Breast epithelium (tissue), 4 donors: ENCODE measurements around the gene PRAC2. TPM values are rescaled to one million over a fixed set of nuclear protein-coding genes. Genes with fewer than 3 reads are reported as not detected.

Source experiments
- DNase-seq, 2 donors: peaks; one replicate each; pipeline ENCODE4 v3.0.0-alpha.2; 2019; ENCODE audit warnings: low spot score in 2 of 2
- H3K27ac ChIP-seq, 2 donors: fragments of 200-600 bp; sonication (generic) in 1 of 2; one replicate each; pipeline ENCODE4 v1.5.1; 2016 to 2019; ENCODE audit warnings: mild to moderate bottlenecking in 1 of 2
- H3K27me3 ChIP-seq, 2 donors: fragments of 200-600 bp; sonication (generic) in 1 of 2; one replicate each; pipeline versions ENCODE4 v1.5.1 to v1.6.0; 2017 to 2019; ENCODE audit warnings: control low read depth in 1 of 2, mild to moderate bottlenecking in 1 of 2
- H3K36me3 ChIP-seq: fragments of 200-600 bp; one replicate; pipeline ENCODE4 v1.5.1; 2019
- H3K4me1 ChIP-seq, 2 donors: fragments of 200-600 bp; sonication (generic); one replicate each; pipeline ENCODE4 v1.5.1; 2016 to 2019; ENCODE audit warnings: control low read depth in 1 of 2
- H3K4me3 ChIP-seq, 3 donors: fragments of 200-600 bp; sonication (generic); 1 replicate in 2 of 3; 2 replicates in 1 of 3; pipeline ENCODE4 v1.5.1; 2016 to 2019; ENCODE audit warnings: mild to moderate bottlenecking in 3 of 3, moderate library complexity in 2 of 3
- H3K9me3 ChIP-seq, 2 donors: fragments of 200-600 bp; sonication (generic) in 1 of 2; one replicate each; pipeline ENCODE4 v1.5.1; 2016 to 2019; ENCODE audit warnings: control low read depth in 1 of 2
- POLR2A ChIP-seq: fragments of 450-650 bp; IDR thresholded peaks from one replicate; pipeline ENCODE4 v1.6.1; 2016; ENCODE audit warnings: antibody characterized with exemption, mild to moderate bottlenecking, moderate library complexity
- POLR2AphosphoS5 ChIP-seq, 3 donors: sonication (generic); formaldehyde crosslinking; IDR thresholded peaks; one replicate each; pipeline ENCODE4 v1.6.1; 2017; ENCODE audit warnings: antibody characterized with exemption in 3 of 3
- intact Hi-C: fragments of 100-400 bp; cut with DNase I; formaldehyde crosslinking; loops from one replicate; pipeline ENCODE4 v1.15.1; 2023; ENCODE audit warnings: low total_unique reads
- total RNA-seq, 3 donors: library from RNA; depleted of rRNA; stranded (reverse); fragments of >200 nt; gene quantifications; one replicate each; pipeline ENCODE4 v1.1.0, GENCODE V29; 2016
- TF ChIP-seq, protein P1 (sequence below), 3 donors: fragments of 450-650 bp; IDR thresholded peaks; one replicate each; pipeline ENCODE4 v1.5.1; 2016 to 2017; ENCODE audit warnings: antibody characterized with exemption in 3 of 3, mild to moderate bottlenecking in 3 of 3, moderate library complexity in 3 of 3

PRAC2 gene
- total RNA-seq, 3 donors from 2014 or later, result not detected

DNA sequence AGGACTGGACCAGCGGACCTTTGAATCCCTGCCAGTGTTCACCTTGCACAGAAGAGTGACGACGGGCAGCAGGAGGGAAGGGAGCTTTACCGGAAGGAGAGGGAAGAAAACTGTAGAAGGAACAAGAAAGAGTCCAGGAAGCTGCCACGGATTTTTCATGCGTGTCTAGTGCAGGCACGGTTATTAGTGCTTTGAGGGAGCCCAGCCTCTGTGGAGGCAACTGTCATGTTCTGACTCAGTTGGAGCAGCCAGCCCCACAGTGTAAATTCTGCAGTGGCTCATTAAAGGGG lies 12.0 kb downstream of the PRAC2 start:
- Histone ChIP-seq H3K36me3 (no peaks in the 10 kb centered on the region), H3K4me1 (no peaks in the 10 kb centered on the region), H3K9me3 (no peaks in the 10 kb centered on the region), H3K27ac (no peak overlapping the region), H3K4me3 (no peak overlapping the region), H3K27me3 (peaks cover 9 to 100% of the 10 kb centered on the region in 2 donors)
- TF ChIP-seq POLR2A (no peak), POLR2AphosphoS5 (IDR thresholded peaks at IDR 0.05) (no peak)
- TF ChIP-seq, protein P1, sequence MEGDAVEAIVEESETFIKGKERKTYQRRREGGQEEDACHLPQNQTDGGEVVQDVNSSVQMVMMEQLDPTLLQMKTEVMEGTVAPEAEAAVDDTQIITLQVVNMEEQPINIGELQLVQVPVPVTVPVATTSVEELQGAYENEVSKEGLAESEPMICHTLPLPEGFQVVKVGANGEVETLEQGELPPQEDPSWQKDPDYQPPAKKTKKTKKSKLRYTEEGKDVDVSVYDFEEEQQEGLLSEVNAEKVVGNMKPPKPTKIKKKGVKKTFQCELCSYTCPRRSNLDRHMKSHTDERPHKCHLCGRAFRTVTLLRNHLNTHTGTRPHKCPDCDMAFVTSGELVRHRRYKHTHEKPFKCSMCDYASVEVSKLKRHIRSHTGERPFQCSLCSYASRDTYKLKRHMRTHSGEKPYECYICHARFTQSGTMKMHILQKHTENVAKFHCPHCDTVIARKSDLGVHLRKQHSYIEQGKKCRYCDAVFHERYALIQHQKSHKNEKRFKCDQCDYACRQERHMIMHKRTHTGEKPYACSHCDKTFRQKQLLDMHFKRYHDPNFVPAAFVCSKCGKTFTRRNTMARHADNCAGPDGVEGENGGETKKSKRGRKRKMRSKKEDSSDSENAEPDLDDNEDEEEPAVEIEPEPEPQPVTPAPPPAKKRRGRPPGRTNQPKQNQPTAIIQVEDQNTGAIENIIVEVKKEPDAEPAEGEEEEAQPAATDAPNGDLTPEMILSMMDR (IDR thresholded peaks at IDR 0.05), result no peak
- DNase-seq, result no peak
- intact Hi-C loops, result loop anchor here (10.0 kb wide), 1 partner anchor 60 kb away; no protein-coding TSS in a partner anchor

- TF ChIP-seq, protein P1 (IDR thresholded peaks at IDR 0.05), result no peak
- no peak for TF ChIP-seq POLR2AphosphoS5 (IDR thresholded peaks at IDR 0.05)
- TF ChIP-seq POLR2A, result no peak
- Histone ChIP-seq H3K27ac (no peak overlapping the region), H3K9me3 (no peaks in the 10 kb centered on the region), H3K27me3 (peaks cover 9 to 100% of the 10 kb centered on the region in 2 donors), H3K36me3 (no peaks in the 10 kb centered on the region), H3K4me3 (no peak overlapping the region), H3K4me1 (no peaks in the 10 kb centered on the region)
- intact Hi-C loops, result loop anchor here (10.0 kb wide), 1 partner anchor 57 kb away; no protein-coding TSS in a partner anchor
- DNase-seq, result no peak
Observed at GRCh38 chr17:48737330-48738043, 14.5 kb downstream of the PRAC2 start.

GRCh38 chr17:48738424-48738802 lies 15.4 kb downstream of the PRAC2 start:
- intact Hi-C loops, result loop anchor here (10.0 kb wide), 1 partner anchor 56 kb away; no protein-coding TSS in a partner anchor
- DNase-seq, result no peak
- H3K36me3 ChIP-seq, result no peaks in the 10 kb centered on the region
- no peaks in the 10 kb centered on the region for H3K9me3 ChIP-seq
- no peak overlapping the region for H3K4me3 ChIP-seq
- no peaks in the 10 kb centered on the region for H3K4me1 ChIP-seq
- no peak overlapping the region for H3K27ac ChIP-seq
- TF ChIP-seq, protein P1 (IDR thresholded peaks at IDR 0.05), result no peak
- TF ChIP-seq POLR2AphosphoS5 (IDR thresholded peaks at IDR 0.05) (no peak), POLR2A (no peak)
- peaks cover 8 to 100% of the 10 kb centered on the region in 2 donors for H3K27me3 ChIP-seq

- H3K27me3 ChIP-seq, result peaks cover 7 to 100% of the 10 kb centered on the region in 2 donors
- intact Hi-C loops, result loop anchor here (10.0 kb wide), 1 partner anchor 56 kb away; no protein-coding TSS in a partner anchor
- TF ChIP-seq, protein P1 (IDR thresholded peaks at IDR 0.05), result no peak
- TF ChIP-seq POLR2AphosphoS5 (IDR thresholded peaks at IDR 0.05) (no peak), POLR2A (no peak)
- H3K4me3 ChIP-seq, result no peak overlapping the region
- H3K4me1 ChIP-seq, result no peaks in the 10 kb centered on the region
- no peaks in the 10 kb centered on the region for H3K9me3 ChIP-seq
- no peak for DNase-seq
- H3K36me3 ChIP-seq, result no peaks in the 10 kb centered on the region
- H3K27ac ChIP-seq, result no peak overlapping the region
Observed at GRCh38 chr17:48738803-48739526, 16.0 kb downstream of the PRAC2 start.

GRCh38 chr17:48740537-48740936 lies 17.6 kb downstream of the PRAC2 start:
- TF ChIP-seq POLR2AphosphoS5 (IDR thresholded peaks at IDR 0.05), result no peak
- H3K27me3 ChIP-seq, result peaks cover 2 to 100% of the 10 kb centered on the region in 2 donors
- no peak overlapping the region for H3K27ac ChIP-seq
- no peaks in the 10 kb centered on the region for H3K9me3 ChIP-seq
- H3K36me3 ChIP-seq, result no peaks in the 10 kb centered on the region
- no peaks in the 10 kb centered on the region for H3K4me1 ChIP-seq
- H3K4me3 ChIP-seq, result no peak overlapping the region
- DNase-seq, result no peak
- intact Hi-C loops, result no loop called here
